CD4-positive, alpha-beta T cell treated with Interferon gamma for 1 hour (primary cell): ENCODE data around the gene SUPT6H.
A peak's percentile ranks its signal among the peaks of the same experiment; 100 is the strongest.

Source experiments
- DNase-seq: peaks from one replicate; pipeline ENCODE4 v3.0.0-alpha.2; 2020

SUPT6H gene

GRCh38 chr17:28661635-28662526 is at the start of gene SUPT6H, which contains the start of gene SDF2:
SUPT6H (plus strand) TSS chr17:28662205; CDS start chr17:28673402, 11,197 bp downstream.
SDF2 (minus strand) TSS chr17:28661906; CDS start chr17:28661876, 30 bp downstream.
- DNase-seq, result peak; percentile 89

DNA sequence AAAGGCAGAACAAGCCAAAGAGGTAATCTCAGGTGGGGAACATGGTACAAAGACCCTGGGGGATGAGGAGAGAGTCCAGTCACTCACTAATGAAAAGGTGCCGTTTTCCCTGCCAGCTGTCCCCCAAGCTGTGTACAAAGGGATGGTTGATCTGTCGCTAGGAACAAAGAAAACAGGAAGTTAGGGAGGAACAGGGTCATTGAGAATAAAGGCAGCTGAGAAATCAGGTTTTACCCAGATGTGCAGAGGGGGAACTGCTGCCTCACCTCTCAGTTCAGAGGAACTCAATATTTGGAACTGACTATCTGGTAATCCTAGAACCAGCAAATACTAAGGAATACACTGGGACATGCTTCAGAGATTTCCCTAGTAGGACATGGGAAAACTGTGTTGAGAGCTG is 49.5 kb upstream of the SUPT6H start:
- DNase-seq, result no peak

- DNase-seq, result peak; percentile 9
Observed at GRCh38 chr17:28612936-28613872, 48.8 kb upstream of the SUPT6H start.

DNA sequence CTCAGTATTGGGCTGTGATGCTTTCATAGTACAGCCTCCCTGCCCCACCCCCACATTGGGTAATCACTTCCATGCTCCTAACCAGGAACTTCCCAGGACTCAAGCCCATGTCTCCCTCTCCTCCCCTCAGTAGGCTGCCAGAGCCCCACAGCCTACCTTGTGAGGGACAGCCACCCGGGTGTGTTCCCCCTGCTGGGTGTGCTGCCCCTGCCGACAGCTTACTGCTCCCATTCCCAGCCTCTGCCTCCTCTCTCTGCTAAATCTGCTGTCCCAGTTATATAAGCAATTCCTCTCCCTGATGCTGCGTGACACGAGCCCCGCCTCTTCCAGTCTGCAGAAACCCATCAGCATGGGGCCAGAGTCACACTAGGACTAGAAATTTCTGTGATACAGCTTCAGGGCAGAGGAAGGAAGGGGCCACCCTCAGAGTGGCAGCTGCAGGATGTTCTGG is 48.0 kb upstream of the SUPT6H start, which contains the start of gene RSKR:
Gene RSKR, minus strand, starts transcription at position 255 of the 451 bp plus-strand sequence. Its CDS starts 24 bp downstream, at position 231.
- DNase-seq, result no peak

DNA sequence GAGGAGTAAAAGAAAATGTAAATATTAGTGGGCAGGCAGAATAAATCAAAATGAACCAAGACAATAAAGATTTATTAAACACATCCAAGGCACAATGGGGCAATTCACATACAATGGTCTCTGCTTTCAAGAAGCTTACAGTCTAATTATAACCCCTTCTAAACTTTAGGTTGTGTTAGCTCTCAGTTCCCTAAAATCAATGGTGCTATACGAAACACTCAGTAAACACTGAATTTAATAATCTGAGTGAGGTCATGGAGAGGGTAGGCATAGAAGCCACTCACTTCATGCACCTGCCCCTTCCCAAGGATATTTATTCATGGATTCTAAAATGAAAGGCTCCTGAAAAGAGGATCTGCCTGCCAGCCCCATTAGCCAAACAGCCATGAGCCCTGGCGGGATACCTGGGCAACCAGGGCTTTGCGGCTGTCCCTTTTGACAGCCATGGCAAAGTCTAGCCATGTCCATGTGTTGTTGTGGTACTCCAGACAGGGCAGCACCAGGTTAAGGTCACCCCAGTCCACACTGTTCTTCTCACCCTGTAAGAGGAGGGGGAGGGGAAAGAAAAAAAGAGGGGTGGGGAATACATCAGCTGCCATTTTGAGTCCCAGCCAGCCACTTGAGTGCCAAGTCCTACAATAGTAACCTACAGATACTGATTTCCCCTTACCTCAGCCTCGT is 46.6 kb upstream of the SUPT6H start:
- DNase-seq, result no peak

GRCh38 chr17:28616281-28616680 is 45.7 kb upstream of the SUPT6H start:
- no peak for DNase-seq

GRCh38 chr17:28618464-28618863 is 43.5 kb upstream of the SUPT6H start:
- DNase-seq, result no peak

- no peak for DNase-seq
Observed at GRCh38 chr17:28620010-28620409, 42.0 kb upstream of the SUPT6H start.

GRCh38 chr17:28622186-28622585 is 39.8 kb upstream of the SUPT6H start:
- no peak for DNase-seq

DNA sequence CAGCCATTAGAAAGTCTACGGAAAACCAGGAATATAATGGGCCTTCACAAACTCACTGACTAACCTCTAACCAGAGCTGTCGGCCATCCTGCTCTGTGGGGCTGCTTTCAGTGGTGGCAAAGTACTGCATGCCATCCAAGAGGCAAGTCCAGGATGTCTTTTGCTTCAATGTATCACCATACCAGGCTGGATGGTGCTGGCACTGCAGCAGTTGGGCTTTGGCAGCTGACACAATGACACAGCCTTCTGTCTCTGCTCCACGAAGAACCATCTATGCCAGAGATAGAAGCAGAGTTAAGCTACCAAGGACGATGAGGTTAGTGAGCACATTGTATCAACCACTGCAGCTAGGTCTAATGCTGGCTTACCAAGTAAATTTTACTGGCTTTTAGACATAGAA is 38.3 kb upstream of the SUPT6H start:
- no peak for DNase-seq

DNA sequence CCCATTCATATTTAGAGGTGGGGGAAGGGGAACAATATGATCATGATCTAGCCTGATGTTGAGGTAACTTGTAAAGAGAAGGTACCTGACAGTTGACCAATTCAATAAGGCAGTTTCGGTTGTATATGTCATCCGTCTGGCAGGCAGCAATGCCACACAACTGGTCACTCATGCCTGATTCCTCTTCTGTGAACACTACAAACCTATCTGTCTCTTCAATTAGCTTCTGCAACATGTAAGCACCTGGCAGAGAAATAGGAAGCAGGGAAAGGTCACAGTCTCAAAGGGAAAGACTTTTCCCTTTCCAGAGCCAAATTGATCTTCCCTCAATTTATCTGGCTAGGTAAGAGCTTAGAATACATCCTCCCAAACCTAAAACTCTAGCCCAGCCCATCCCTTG is 37.9 kb upstream of the SUPT6H start:
- DNase-seq, result no peak

GRCh38 chr17:28626818-28627217 is 35.2 kb upstream of the SUPT6H start:
- DNase-seq, result no peak

- no peak for DNase-seq
Observed at GRCh38 chr17:28634206-28634865, 27.7 kb upstream of the SUPT6H start.

DNA sequence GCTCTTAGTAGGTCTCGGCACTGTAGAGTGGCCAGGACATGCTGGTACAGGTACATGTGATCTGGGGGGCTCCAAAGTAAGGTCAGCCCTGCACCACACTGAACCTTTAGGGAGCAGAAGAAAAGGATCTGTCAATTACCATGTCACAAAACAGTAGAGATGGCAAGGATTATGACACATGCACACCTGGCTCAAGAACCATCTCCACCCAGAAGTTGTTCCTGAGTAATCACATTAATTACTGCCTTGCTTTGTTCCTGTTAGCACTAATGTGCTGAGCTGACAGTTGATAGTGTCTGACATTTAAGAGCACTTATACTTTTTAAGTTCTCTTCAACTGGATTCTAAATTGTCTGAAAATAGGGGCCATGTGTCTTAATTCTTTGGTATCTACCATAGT is 26.5 kb upstream of the SUPT6H start:
- no peak for DNase-seq

DNA sequence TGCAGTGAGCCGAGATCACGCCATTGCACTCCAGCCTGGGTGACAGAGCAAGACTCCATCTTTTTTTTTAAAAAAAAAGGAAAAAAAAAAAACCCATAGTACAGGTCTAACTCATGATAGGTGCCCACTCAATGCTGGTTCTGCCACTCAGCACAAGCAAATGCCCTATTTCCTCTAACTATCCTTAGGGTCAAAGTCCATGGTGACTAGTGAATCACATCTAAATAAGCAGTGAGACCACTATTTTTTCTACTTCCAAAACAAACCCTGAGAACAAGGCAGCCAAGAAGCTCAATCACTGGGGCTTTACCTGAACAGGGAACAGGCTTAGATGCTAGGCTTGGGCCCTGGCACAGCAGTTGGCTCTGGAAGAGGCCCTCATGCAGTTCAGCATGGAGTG is 20.4 kb upstream of the SUPT6H start:
- DNase-seq, result no peak

DNA sequence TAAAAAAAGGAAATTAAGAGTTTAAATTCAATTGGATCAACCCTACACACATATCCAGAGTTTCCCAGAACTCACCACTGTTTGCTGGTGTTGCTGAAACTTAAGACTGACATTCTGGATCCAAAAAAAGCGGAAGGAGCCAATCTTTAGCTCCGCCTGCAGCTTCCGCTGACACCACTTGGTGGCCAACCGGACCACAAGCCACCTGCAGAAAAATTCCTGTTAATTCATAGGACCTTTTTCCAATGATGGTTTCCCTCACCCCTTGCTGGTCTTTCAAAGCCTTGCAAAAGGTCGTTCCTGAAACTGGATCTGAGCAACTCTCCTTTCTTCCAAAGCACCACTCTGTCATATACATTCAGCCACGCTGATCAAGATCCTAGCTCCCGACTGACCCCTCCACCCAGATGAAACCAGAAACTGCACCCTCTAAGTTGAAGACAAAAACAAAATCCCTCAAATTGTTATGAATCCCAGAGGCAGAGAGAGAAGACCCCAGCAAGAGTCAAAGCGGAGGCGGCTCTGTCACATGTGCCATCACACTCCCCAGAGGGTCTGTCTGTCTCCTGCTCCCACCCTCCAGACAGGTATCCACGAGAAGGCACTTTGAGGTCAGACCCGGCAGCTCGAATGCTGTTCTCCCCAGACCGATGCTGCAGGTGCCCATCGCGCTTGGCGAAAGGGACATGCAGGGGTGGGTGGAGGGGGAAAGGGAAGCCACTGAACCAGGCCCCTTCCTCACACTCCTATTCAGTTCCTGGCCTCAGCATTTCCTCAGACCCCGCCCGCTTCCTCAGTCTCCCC is 17.8 kb upstream of the SUPT6H start:
- peak; percentile 38 for DNase-seq

DNA sequence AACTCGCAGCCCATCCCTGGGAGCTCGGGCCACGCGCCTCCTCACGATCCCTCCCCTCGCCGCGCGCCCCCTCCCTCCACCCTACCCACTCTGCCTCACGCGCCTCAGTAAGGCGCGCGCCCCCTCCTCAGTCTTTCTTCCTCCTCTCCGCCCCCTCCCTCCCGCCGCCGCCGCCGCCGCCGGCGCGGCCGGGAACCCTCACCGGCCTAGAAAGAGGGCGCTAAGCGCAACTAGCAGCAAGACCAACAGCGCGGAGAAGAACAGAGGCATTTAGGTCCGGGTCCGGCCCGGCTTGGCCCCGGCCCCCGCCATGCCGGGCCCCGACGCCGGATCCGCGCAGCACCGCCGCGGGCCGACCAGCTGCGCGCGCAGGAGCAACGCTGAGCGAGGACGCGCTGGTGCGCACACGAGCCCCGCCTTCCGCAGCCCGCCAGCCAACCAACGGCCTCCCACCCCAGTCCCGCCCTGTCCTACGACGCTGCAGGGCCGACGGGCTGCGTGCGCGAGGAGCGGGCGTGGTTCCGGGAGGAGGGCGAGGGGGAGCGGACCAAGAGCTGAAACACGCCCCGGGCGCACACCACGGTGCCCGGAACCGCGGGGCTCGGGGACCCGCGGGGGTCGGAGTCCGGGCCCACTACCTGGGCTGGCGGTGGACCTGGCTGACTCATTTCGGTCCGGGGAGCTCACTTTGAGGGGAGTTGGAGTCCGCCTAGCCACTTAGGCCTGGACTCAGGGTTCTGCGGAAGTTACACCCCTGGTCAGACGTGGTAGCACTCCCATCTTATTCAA is 17.0 kb upstream of the SUPT6H start, which contains the start of gene BLTP2:
Gene BLTP2, minus strand, starts transcription at position 372 of the 789 bp plus-strand sequence. Its CDS starts 102 bp downstream, at position 270.
- DNase-seq, result peak; percentile 96

DNA sequence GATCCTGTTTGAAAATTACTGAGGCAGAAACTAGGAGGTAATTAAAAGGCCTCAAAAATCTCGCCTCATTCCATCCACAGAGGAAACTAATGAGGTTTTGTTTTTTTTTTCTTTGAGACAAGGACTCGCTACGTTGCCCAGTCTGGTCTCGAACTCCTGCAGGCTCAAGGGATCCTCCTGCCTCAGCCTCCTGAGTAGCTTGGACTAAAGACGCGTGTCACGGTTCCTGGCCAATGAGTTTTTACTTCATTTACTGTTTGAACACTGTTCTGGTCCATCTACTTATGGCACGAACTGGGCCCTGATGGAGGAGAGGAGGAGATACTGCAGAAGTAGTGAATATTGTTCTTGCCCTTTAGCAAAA is 16.4 kb upstream of the SUPT6H start:
- no peak for DNase-seq

DNA sequence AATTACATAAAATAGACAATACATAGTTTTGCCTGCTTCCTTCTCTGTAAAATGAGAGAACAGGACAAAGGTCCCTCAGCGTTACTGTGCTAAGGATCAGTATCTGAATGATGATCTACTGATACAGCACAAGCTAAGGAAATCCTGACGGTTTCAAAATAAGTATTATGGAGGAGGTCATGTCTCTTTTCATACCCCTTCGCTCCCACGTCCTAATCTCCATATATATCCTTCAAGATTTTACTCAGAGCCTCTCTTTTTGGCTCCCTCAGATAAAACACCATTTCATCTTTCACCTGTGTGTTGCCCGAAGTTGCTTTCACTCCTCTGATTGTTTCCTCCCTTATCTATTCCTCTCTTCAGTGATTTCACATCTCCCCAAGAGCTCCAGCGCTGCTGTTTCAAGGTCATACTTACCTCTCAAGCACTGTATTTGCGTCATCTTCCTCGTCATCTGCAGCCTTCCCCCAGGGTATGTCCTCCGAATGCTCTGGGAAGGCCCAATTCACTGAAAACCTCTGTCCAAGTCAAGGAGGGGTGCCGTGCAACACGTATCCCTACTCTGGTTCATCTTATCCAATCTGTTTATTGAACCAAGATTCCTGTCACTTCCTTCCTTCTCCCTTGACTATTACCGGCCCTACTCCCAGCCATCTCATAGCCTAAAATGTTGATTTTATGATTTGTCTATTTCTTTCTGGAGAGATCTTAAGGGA is 15.8 kb upstream of the SUPT6H start:
- DNase-seq, result no peak

- DNase-seq, result no peak
Observed at GRCh38 chr17:28648698-28649097, 13.3 kb upstream of the SUPT6H start.
